ENCODE data around the gene CDH13.
A peak's percentile ranks its signal among the peaks of the same experiment; 100 is the strongest.

GRCh38 chr16:82626791-82627261 lies at the start of gene CDH13:
- TF ChIP-seq, protein P1, sequence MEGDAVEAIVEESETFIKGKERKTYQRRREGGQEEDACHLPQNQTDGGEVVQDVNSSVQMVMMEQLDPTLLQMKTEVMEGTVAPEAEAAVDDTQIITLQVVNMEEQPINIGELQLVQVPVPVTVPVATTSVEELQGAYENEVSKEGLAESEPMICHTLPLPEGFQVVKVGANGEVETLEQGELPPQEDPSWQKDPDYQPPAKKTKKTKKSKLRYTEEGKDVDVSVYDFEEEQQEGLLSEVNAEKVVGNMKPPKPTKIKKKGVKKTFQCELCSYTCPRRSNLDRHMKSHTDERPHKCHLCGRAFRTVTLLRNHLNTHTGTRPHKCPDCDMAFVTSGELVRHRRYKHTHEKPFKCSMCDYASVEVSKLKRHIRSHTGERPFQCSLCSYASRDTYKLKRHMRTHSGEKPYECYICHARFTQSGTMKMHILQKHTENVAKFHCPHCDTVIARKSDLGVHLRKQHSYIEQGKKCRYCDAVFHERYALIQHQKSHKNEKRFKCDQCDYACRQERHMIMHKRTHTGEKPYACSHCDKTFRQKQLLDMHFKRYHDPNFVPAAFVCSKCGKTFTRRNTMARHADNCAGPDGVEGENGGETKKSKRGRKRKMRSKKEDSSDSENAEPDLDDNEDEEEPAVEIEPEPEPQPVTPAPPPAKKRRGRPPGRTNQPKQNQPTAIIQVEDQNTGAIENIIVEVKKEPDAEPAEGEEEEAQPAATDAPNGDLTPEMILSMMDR (IDR thresholded peaks at IDR 0.05; ENCODE audit: poor library complexity): no peak
- peak; percentile 33 for TF ChIP-seq EZH2 (IDR thresholded peaks at IDR 0.05; ENCODE audit: borderline replicate concordance)

Measured in hepatocyte (in vitro differentiated cells).